Endodermal cell (in vitro differentiated cells): ENCODE data around the gene ATXN7L1. TPM values are rescaled to one million over a fixed set of nuclear protein-coding genes. Genes with fewer than 3 reads are reported as not detected.

Experiments used
- DNase-seq: peaks from one replicate; pipeline ENCODE4 v3.0.0-alpha.2; 2017
- H3K27ac ChIP-seq: 2 replicates; pipeline ENCODE4 v1.5.1; 2013; ENCODE audit warnings: mild to moderate bottlenecking, low read depth, low read length, moderate library complexity
- H3K27me3 ChIP-seq: 2 replicates; pipeline ENCODE4 v1.6.1; 2013; ENCODE audit warnings: mild to moderate bottlenecking, low read length, moderate library complexity; ENCODE audit not compliant: insufficient read depth, control insufficient read depth, poor library complexity, severe bottlenecking
- H3K36me3 ChIP-seq: 2 replicates; pipeline ENCODE4 v1.7.0; 2013; ENCODE audit warnings: mild to moderate bottlenecking, low read length, moderate library complexity; ENCODE audit not compliant: control insufficient read depth, insufficient read depth
- H3K4me1 ChIP-seq: one replicate; pipeline ENCODE4 v1.7.0; 2013; ENCODE audit warnings: low read length; ENCODE audit not compliant: control insufficient read depth, insufficient read depth
- H3K4me3 ChIP-seq: 2 replicates; pipeline ENCODE4 v1.5.1; 2013; ENCODE audit warnings: mild to moderate bottlenecking, low read length, moderate library complexity
- H3K9ac ChIP-seq: 2 replicates; pipeline ENCODE4 v1.6.1; 2013; ENCODE audit warnings: mild to moderate bottlenecking, low read length, moderate library complexity; ENCODE audit not compliant: poor library complexity, severe bottlenecking; ENCODE audit errors: extremely low read depth
- H3K9me3 ChIP-seq: 2 replicates; pipeline ENCODE4 v1.6.1; 2013; ENCODE audit warnings: mild to moderate bottlenecking, low read length, moderate library complexity; ENCODE audit not compliant: control insufficient read depth
- H3K27ac Mint-ChIP-seq: 2 replicates; pipeline ENCODE4 v1.8.0; 2020; ENCODE audit warnings: mixed read lengths
- H3K27me3 Mint-ChIP-seq: 2 replicates; pipeline ENCODE4 v1.8.0; 2021; ENCODE audit warnings: mild to moderate bottlenecking, mixed read lengths; ENCODE audit not compliant: insufficient read depth
- H3K36me3 Mint-ChIP-seq: 2 replicates; pipeline ENCODE4 v1.8.0; 2020; ENCODE audit warnings: low read depth, mixed read lengths
- H3K4me1 Mint-ChIP-seq: 2 replicates; pipeline ENCODE4 v1.8.0; 2020; ENCODE audit warnings: mixed read lengths
- H3K4me3 Mint-ChIP-seq: 2 replicates; pipeline ENCODE4 v1.8.0; 2020; ENCODE audit warnings: mild to moderate bottlenecking, moderate library complexity, mixed read lengths
- H3K9me3 Mint-ChIP-seq: 2 replicates; pipeline ENCODE4 v1.8.0; 2020; ENCODE audit warnings: mild to moderate bottlenecking, mixed read lengths
- CTCF ChIP-seq: fragments of 200-600 bp; sonication (generic); conservative IDR thresholded peaks from 2 replicates; pipeline ENCODE4 v1.5.0; 2021; ENCODE audit warnings: antibody characterized with exemption, mild to moderate bottlenecking
- WGBS, 2 experiments: methylation state at CpG; one replicate each; pipeline versions ENCODE4 v1.1.5 to v1.1.7; 2013; ENCODE audit warnings: missing lambda C conversion rate in 2 of 2, mixed read lengths in 1 of 2; ENCODE audit not compliant: insufficient coverage in 1 of 2, insufficient read length in 1 of 2; 5-methylcytosine and 5-hydroxymethylcytosine counted together
- total RNA-seq, 2 donors: library from RNA; stranded (reverse); fragmentation: NEBNext Ultra II Directional in 1 of 2; extraction: Animal tissue kit (Norgen Biotek cat#: 25700) in 1 of 2; gene quantifications; 2 replicates in 1 of 2; 3 replicates in 1 of 2; pipeline ENCODE4 v1.2.1, GENCODE V29; 2021

The ATXN7L1 gene
- total RNA-seq, 2 donors from 2014 or later: 16.9 to 30.4 TPM

GRCh38 chr7:105787793-105788192, 88.6 kb downstream of the ATXN7L1 start:
- peaks cover 8% of the 10 kb centered on the region for H3K4me1 Mint-ChIP-seq
- H3K4me3 ChIP-seq: no peak overlapping the region

GRCh38 chr7:105786520-105787470, 89.6 kb downstream of the ATXN7L1 start:
- Mint-ChIP-seq H3K36me3 (peaks cover 20% of the 10 kb centered on the region), H3K9me3 (no peaks in the 10 kb centered on the region), H3K27ac (no peak overlapping the region), H3K27me3 (no peaks in the 10 kb centered on the region), H3K4me1 (peaks cover 2% of the 10 kb centered on the region), H3K4me3 (no peak overlapping the region)
- Histone ChIP-seq H3K27ac (no peak overlapping the region), H3K27me3 (no peaks in the 10 kb centered on the region), H3K9ac (no peak overlapping the region), H3K36me3 (no peaks in the 10 kb centered on the region), H3K4me1 (no peaks in the 10 kb centered on the region), H3K4me3 (no peak overlapping the region), H3K9me3 (no peaks in the 10 kb centered on the region)
- WGBS, 2 experiments: 92 to 93% methylated on average over 7 to 10 of the region's 10 CpGs
- DNase-seq: no peak
- no peak for TF ChIP-seq CTCF

More at GRCh38 chr7:105787793-105788192, 88.6 kb downstream of the ATXN7L1 start:
- no peak overlapping the region for H3K4me3 Mint-ChIP-seq
- no peaks in the 10 kb centered on the region for H3K4me1 ChIP-seq
- no peak for TF ChIP-seq CTCF
- no peak overlapping the region for H3K27ac ChIP-seq
- H3K27me3 Mint-ChIP-seq: no peaks in the 10 kb centered on the region
- DNase-seq: no peak
- H3K9me3 ChIP-seq: no peaks in the 10 kb centered on the region
- no peaks in the 10 kb centered on the region for H3K27me3 ChIP-seq
- H3K9me3 Mint-ChIP-seq: no peaks in the 10 kb centered on the region
- WGBS, 2 experiments: 85 to 87% methylated on average over 2 to 3 of the region's 3 CpGs
- no peak overlapping the region for H3K27ac Mint-ChIP-seq
- H3K36me3 ChIP-seq: no peaks in the 10 kb centered on the region
- peaks cover 21% of the 10 kb centered on the region for H3K36me3 Mint-ChIP-seq
- no peak overlapping the region for H3K9ac ChIP-seq

GRCh38 chr7:105782391-105783042, 93.9 kb downstream of the ATXN7L1 start:
- H3K4me3 Mint-ChIP-seq: no peak overlapping the region
- Histone ChIP-seq H3K4me3 (no peak overlapping the region), H3K4me1 (peaks cover 13% of the 10 kb centered on the region), H3K36me3 (no peaks in the 10 kb centered on the region), H3K27ac (no peak overlapping the region), H3K9me3 (no peaks in the 10 kb centered on the region), H3K9ac (no peak overlapping the region), H3K27me3 (no peaks in the 10 kb centered on the region)
- TF ChIP-seq CTCF: no peak
- H3K9me3 Mint-ChIP-seq: no peaks in the 10 kb centered on the region
- H3K27ac Mint-ChIP-seq: no peak overlapping the region
- H3K4me1 Mint-ChIP-seq: peaks cover 28% of the 10 kb centered on the region
- H3K36me3 Mint-ChIP-seq: peaks cover 17% of the 10 kb centered on the region
- DNase-seq: no peak
- H3K27me3 Mint-ChIP-seq: no peaks in the 10 kb centered on the region
- WGBS, 2 experiments: 94 to 96% methylated on average over 4 to 10 of the region's 10 CpGs
